HepG2 (cell line): ENCODE results near the gene CR1L. TPM values are rescaled to one million over a fixed set of nuclear protein-coding genes. Genes with fewer than 3 reads are reported as not detected.
A peak's percentile ranks its signal among the peaks of the same experiment; 100 is the strongest.

Source experiments
- ATF6 ChIP-seq: sonication (generic); formaldehyde crosslinking; conservative IDR thresholded peaks from 2 replicates; pipeline ENCODE4 v1.4.0; 2020; ENCODE audit warnings: missing genetic modification reagents
- GPN1 ChIP-seq: sonication (generic); formaldehyde crosslinking; IDR thresholded peaks from 2 replicates; pipeline ENCODE4 v1.5.1; 2020; ENCODE audit warnings: missing genetic modification reagents, borderline replicate concordance
- GRHL1 ChIP-seq: sonication (generic); formaldehyde crosslinking; conservative IDR thresholded peaks from 2 replicates; pipeline ENCODE4 v1.8.0; 2022; ENCODE audit warnings: missing genetic modification reagents
- HOXA5 ChIP-seq: sonication (generic); formaldehyde crosslinking; IDR thresholded peaks from 2 replicates; pipeline ENCODE4 v1.4.0; 2020; ENCODE audit warnings: missing genetic modification reagents
- ISL2 ChIP-seq: sonication (generic); formaldehyde crosslinking; IDR thresholded peaks from 2 replicates; pipeline ENCODE4 v1.5.0; 2020; ENCODE audit warnings: missing genetic modification reagents
- KLF16 ChIP-seq, 2 experiments: sonication (generic) in 1 of 2; formaldehyde crosslinking in 1 of 2; IDR thresholded peaks; 2 replicates each; pipeline versions ENCODE4 v1.6.1 to v1.8.0; 2016 to 2023; ENCODE audit warnings: missing genetic modification reagents in 2 of 2, missing compliant biosample characterization in 1 of 2
- NFE2L2 ChIP-seq: fragments of 150-350 bp; IDR thresholded peaks from 2 replicates; pipeline ENCODE4 v1.6.1; 2014; ENCODE audit warnings: low read length
- THAP11 ChIP-seq: IDR thresholded peaks from 2 replicates; pipeline ENCODE4 v1.6.1; 2016; ENCODE audit warnings: missing biosample characterization, missing genetic modification reagents
- U2AF2 ChIP-seq: fragments of 200-400 bp; formaldehyde crosslinking; IDR thresholded peaks from 2 replicates; pipeline ENCODE4 v1.6.1; 2017; ENCODE audit warnings: low read depth, mild to moderate bottlenecking, low read length
- ZNF275 ChIP-seq: sonication (generic); formaldehyde crosslinking; IDR thresholded peaks from 2 replicates; pipeline ENCODE4 v1.8.0; 2022; ENCODE audit warnings: missing genetic modification reagents, mild to moderate bottlenecking, inconsistent platforms, borderline replicate concordance
- polyA plus RNA-seq, 8 experiments: library from polyadenylated mRNA; depleted of rRNA in 3 of 8; stranded (reverse) in 7 of 8; unstranded in 1 of 8; fragments of >200 nt; fragmentation: Illumina TruSeq in 4 of 8; extraction: Trizol in 4 of 8; gene quantifications; 2 replicates each; pipeline versions ENCODE4 v1.2.1 to v1.2.3, GENCODE V29; 2011 to 2016; ENCODE audit warnings: low read depth in 4 of 8, missing spikeins in 1 of 8, mixed read lengths in 1 of 8; ENCODE audit not compliant: insufficient read depth in 1 of 8
- total RNA-seq, 5 experiments: library from RNA; depleted of rRNA; stranded (reverse); fragments of >200 nt; fragmentation: Illumina TruSeq; extraction: Trizol; gene quantifications; 2 replicates each; pipeline ENCODE4 v1.2.3, GENCODE V29; 2016; ENCODE audit warnings: low read depth in 1 of 5

Gene CR1L
- total and polyA plus RNA-seq, 2 of the 13 experiments (the other 11 are each of a cell fraction or from before 2014, with no cell fraction given), result not detected

- TF ChIP-seq GRHL1 (no peak), KLF16 (CRISPR knock-in tag; IDR thresholded peaks at IDR 0.05) (peak in 1 of 2 experiments; percentile 72; a peak in 2 of 4 replicates), ISL2 (CRISPR knock-in tag) (0 out of 2 replicates have a peak, but pooled peaks have one; percentile 16), U2AF2 (no peak), GPN1 (CRISPR knock-in tag) (no peak), HOXA5 (no peak; the same call in 1 of the 2 replicates), ZNF275 (CRISPR knock-in tag) (no peak), THAP11 (CRISPR knock-in tag) (peak; percentile 82), ATF6 (CRISPR knock-in tag) (no peak), NFE2L2 (no peak)
Observed at GRCh38 chr1:207751790-207752455, 107.0 kb downstream of the CR1L start, which contains the start of gene CD46 (continued).
